Measurements from ENCODE around the gene GABBR2.

DNA sequence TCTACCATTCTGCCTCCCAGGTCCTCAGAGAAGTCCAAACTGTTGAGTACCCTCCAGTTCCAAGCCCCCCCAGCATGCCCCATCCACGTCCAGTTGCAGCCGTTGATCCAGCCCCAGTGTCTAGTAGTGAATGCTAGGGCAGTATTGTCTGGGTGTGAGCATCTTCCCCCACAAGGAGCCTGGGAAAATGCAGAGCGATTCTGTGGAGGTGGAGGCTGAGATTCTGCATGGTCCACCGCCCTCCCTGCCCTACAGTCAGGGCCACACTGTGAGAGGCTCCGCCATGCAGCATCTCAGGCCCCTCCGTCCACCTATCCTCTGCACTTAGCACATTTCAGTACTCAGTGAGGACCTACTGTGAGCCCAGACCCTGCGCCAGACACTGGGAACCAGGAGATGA is 135.9 kb downstream of the GABBR2 start:
- TF ChIP-seq CTCF (conservative IDR thresholded peaks at IDR 0.05 in 1 of 2, IDR thresholded peaks at IDR 0.05 in 1 of 2; ENCODE audit: extremely low read depth in 1 of 2, insufficient read depth in 1 of 2, low read depth in 1 of 2, low read length in 2 of 2) (no peak), EZH2 (IDR thresholded peaks at IDR 0.05; ENCODE audit: borderline replicate concordance, low read length) (no peak)

All from mammary epithelial cell (primary cell).